HCT116 (cell line): Measurements from ENCODE around the gene EHBP1.

Experiments
- EGR1 ChIP-seq: IDR thresholded peaks from 2 replicates; pipeline ENCODE4 v1.6.1; 2012; ENCODE audit warnings: low read depth
- POLR2AphosphoS5 ChIP-seq: IDR thresholded peaks from 2 replicates; pipeline ENCODE4 v1.6.1; 2011; ENCODE audit warnings: mild to moderate bottlenecking, low read depth, low read length, moderate library complexity
- TF ChIP-seq, protein P1 (sequence below): IDR thresholded peaks from 2 replicates; pipeline ENCODE4 v1.6.1; 2012
- TF ChIP-seq, protein P2 (sequence below), 3 experiments: fragments of 200-600 bp in 1 of 3; sonication (generic) in 1 of 3; IDR thresholded peaks in 2 of 3; conservative IDR thresholded peaks in 1 of 3; 2 replicates each; pipeline ENCODE4 v1.5.1; 2012 to 2017; ENCODE audit warnings: low read depth in 2 of 3, low read length in 2 of 3, antibody characterized with exemption in 1 of 3, borderline replicate concordance in 1 of 3, control low read depth in 1 of 3, mild to moderate bottlenecking in 1 of 3, mixed read lengths in 1 of 3, mixed run types in 1 of 3, moderate library complexity in 1 of 3; ENCODE audit not compliant: insufficient read depth in 1 of 3

DNA sequence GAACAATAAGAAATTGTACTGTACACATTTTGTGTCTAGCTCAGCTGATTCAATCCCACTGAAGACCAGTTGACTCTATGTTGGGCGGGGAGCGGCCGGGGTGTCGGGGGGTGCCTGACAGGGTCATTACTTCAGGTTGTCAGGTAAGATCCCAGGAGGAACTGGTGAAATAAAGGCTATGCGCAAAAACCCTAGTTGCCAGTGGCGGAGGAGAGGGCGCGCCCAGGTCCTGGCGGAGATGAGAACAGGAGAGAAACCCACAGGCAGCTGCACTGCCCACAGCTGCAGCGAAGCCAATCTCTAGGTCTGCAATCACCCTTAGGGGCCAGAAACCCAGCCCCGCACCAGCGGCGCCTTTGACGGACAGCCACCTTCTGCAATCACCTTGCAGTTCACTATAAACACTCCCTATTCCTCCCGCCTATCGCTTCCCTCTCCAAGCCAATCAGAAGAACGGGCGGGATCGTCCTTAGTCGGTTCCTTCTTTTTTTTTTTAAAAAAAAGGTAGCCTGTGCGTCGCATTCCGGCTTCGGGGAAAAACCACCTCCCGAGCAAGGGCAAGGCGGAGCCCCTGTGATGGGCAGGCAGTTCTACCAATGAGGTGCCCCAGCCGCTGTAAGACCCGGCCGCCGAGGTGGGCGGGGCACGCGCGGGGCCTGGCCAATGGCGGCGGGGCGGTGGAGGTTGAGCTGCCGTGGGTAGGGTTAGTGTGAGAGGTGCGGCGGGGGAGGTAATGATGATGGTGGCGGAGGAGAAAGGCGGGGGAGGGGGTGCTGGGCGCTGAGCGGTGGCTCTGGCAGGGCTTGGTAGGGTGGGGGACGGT lies at the start of gene EHBP1:
- TF ChIP-seq POLR2AphosphoS5: peak; percentile 93
- TF ChIP-seq, protein P1, sequence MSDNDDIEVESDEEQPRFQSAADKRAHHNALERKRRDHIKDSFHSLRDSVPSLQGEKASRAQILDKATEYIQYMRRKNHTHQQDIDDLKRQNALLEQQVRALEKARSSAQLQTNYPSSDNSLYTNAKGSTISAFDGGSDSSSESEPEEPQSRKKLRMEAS: peak; percentile 15; the same call in 1 of the 2 replicates
- TF ChIP-seq EGR1: peak; percentile 70
- TF ChIP-seq, protein P2, sequence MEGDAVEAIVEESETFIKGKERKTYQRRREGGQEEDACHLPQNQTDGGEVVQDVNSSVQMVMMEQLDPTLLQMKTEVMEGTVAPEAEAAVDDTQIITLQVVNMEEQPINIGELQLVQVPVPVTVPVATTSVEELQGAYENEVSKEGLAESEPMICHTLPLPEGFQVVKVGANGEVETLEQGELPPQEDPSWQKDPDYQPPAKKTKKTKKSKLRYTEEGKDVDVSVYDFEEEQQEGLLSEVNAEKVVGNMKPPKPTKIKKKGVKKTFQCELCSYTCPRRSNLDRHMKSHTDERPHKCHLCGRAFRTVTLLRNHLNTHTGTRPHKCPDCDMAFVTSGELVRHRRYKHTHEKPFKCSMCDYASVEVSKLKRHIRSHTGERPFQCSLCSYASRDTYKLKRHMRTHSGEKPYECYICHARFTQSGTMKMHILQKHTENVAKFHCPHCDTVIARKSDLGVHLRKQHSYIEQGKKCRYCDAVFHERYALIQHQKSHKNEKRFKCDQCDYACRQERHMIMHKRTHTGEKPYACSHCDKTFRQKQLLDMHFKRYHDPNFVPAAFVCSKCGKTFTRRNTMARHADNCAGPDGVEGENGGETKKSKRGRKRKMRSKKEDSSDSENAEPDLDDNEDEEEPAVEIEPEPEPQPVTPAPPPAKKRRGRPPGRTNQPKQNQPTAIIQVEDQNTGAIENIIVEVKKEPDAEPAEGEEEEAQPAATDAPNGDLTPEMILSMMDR (IDR thresholded peaks at IDR 0.05 in 2 of 3, conservative IDR thresholded peaks at IDR 0.05 in 1 of 3; ENCODE audit: borderline replicate concordance in 1 of 3, insufficient read depth in 1 of 3, low read depth in 2 of 3, low read length in 2 of 3): no peak
